ENCODE data around the gene COX5B. TPM values are rescaled to one million over a fixed set of nuclear protein-coding genes. Genes with fewer than 3 reads are reported as not detected.

The COX5B gene
- total RNA-seq, 1 experiment from 2014 or later: 346 TPM

GRCh38 chr2:97663962-97664635 lies 18.2 kb downstream of the COX5B start, which contains the start of gene ACTR1B (continued):
- TF ChIP-seq STAT6 (CRISPR knock-in tag; conservative IDR thresholded peaks at IDR 0.05; ENCODE audit: low read depth) (no peak), OVOL2 (CRISPR knock-in tag; IDR thresholded peaks at IDR 0.05; ENCODE audit: borderline replicate concordance) (no peak), FOXK1 (CRISPR knock-in tag; IDR thresholded peaks at IDR 0.05) (0 out of 2 replicates have a peak, but pooled peaks have one; percentile 13), SP1 (CRISPR knock-in tag; conservative IDR thresholded peaks at IDR 0.05) (peak; percentile 81), ZNF121 (CRISPR knock-in tag; IDR thresholded peaks at IDR 0.05) (no peak), EMX1 (CRISPR knock-in tag; IDR thresholded peaks at IDR 0.05) (no peak), JAZF1 (CRISPR knock-in tag; IDR thresholded peaks at IDR 0.05) (no peak), ZNF532 (CRISPR knock-in tag; IDR thresholded peaks at IDR 0.05; ENCODE audit: borderline replicate concordance) (no peak), HMGA2 (CRISPR knock-in tag; IDR thresholded peaks at IDR 0.05) (no peak), USF1 (CRISPR knock-in tag; IDR thresholded peaks at IDR 0.05) (peak; percentile 19; the same call in 1 of the 2 replicates), NFYB (CRISPR knock-in tag; conservative IDR thresholded peaks at IDR 0.05; ENCODE audit: low read depth) (peak; percentile 89), ZNF263 (CRISPR knock-in tag; IDR thresholded peaks at IDR 0.05; ENCODE audit: low read depth) (no peak), GRHL2 (CRISPR knock-in tag; IDR thresholded peaks at IDR 0.05; ENCODE audit: insufficient replicate concordance, severe bottlenecking) (no peak), JUN (CRISPR knock-in tag; IDR thresholded peaks at IDR 0.05) (peak; percentile 50; the same call in 1 of the 2 replicates), RELA (CRISPR knock-in tag; IDR thresholded peaks at IDR 0.05; ENCODE audit: borderline replicate concordance) (no peak), PRRX2 (CRISPR knock-in tag; IDR thresholded peaks at IDR 0.05) (no peak), E2F4 (CRISPR knock-in tag; IDR thresholded peaks at IDR 0.05; ENCODE audit: borderline replicate concordance, low read depth) (no peak), TCF7 (CRISPR knock-in tag; IDR thresholded peaks at IDR 0.05; ENCODE audit: low read depth) (0 out of 2 replicates have a peak, but pooled peaks have one; percentile 33), KAT7 (CRISPR knock-in tag; IDR thresholded peaks at IDR 0.05; ENCODE audit: borderline replicate concordance) (no peak), E2F5 (CRISPR knock-in tag; IDR thresholded peaks at IDR 0.05) (no peak), NR2C2 (CRISPR knock-in tag; IDR thresholded peaks at IDR 0.05) (no peak), MAX (CRISPR knock-in tag; IDR thresholded peaks at IDR 0.05) (peak; percentile 69)
- TF ChIP-seq, protein P1, sequence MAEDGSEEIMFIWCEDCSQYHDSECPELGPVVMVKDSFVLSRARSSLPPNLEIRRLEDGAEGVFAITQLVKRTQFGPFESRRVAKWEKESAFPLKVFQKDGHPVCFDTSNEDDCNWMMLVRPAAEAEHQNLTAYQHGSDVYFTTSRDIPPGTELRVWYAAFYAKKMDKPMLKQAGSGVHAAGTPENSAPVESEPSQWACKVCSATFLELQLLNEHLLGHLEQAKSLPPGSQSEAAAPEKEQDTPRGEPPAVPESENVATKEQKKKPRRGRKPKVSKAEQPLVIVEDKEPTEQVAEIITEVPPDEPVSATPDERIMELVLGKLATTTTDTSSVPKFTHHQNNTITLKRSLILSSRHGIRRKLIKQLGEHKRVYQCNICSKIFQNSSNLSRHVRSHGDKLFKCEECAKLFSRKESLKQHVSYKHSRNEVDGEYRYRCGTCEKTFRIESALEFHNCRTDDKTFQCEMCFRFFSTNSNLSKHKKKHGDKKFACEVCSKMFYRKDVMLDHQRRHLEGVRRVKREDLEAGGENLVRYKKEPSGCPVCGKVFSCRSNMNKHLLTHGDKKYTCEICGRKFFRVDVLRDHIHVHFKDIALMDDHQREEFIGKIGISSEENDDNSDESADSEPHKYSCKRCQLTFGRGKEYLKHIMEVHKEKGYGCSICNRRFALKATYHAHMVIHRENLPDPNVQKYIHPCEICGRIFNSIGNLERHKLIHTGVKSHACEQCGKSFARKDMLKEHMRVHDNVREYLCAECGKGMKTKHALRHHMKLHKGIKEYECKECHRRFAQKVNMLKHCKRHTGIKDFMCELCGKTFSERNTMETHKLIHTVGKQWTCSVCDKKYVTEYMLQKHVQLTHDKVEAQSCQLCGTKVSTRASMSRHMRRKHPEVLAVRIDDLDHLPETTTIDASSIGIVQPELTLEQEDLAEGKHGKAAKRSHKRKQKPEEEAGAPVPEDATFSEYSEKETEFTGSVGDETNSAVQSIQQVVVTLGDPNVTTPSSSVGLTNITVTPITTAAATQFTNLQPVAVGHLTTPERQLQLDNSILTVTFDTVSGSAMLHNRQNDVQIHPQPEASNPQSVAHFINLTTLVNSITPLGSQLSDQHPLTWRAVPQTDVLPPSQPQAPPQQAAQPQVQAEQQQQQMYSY (CRISPR knock-in tag; IDR thresholded peaks at IDR 0.05): no peak
- TF ChIP-seq, protein P2, sequence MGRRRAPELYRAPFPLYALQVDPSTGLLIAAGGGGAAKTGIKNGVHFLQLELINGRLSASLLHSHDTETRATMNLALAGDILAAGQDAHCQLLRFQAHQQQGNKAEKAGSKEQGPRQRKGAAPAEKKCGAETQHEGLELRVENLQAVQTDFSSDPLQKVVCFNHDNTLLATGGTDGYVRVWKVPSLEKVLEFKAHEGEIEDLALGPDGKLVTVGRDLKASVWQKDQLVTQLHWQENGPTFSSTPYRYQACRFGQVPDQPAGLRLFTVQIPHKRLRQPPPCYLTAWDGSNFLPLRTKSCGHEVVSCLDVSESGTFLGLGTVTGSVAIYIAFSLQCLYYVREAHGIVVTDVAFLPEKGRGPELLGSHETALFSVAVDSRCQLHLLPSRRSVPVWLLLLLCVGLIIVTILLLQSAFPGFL (CRISPR knock-in tag; IDR thresholded peaks at IDR 0.05; ENCODE audit: borderline replicate concordance): no peak

Measured in WTC11 (cell line).